AG09309 (cell line): ENCODE results near the gene RBM17.
"Not testable (repeated sequence)": the region's sequence is repeated elsewhere in the genome, so short reads cannot be mapped to it uniquely, and the experiment has no call there.

Experiments
- DNase-seq: peaks from one replicate; pipeline ENCODE4 v3.0.0-alpha.2; 2010; ENCODE audit warnings: low read depth
- H3K4me3 ChIP-seq: 2 replicates; pipeline ENCODE4 v1.5.1; 2011; ENCODE audit warnings: mild to moderate bottlenecking, low read depth, low read length, moderate library complexity; ENCODE audit not compliant: control insufficient read depth
- TF ChIP-seq, protein P1 (sequence below): IDR thresholded peaks from 2 replicates; pipeline ENCODE4 v1.5.1; 2011; ENCODE audit warnings: mild to moderate bottlenecking, low read depth, low read length, inconsistent platforms; ENCODE audit not compliant: insufficient read depth, control insufficient read depth; ENCODE audit errors: missing control alignments

Gene RBM17

DNA sequence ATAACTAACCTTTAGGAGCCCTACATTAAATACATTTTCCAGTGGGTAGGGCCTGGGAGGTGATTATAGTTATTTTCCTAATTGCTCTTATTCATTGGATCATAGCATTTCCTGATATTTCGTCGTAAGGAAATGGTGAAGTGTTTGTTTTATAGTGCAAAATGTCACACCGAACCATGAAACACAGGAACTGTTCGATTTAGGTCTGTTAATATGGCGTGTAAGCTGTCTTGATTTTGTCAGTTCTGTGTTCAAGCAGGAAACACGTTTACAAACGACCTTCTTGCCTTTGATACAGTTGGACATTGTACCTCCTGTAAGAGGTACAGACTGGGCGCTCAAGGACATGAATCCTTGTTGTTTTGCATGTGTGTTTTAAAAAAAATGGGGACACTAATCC, 14.8 kb downstream of the RBM17 start:
- H3K4me3 ChIP-seq, result no peak overlapping the region
- TF ChIP-seq, protein P1, sequence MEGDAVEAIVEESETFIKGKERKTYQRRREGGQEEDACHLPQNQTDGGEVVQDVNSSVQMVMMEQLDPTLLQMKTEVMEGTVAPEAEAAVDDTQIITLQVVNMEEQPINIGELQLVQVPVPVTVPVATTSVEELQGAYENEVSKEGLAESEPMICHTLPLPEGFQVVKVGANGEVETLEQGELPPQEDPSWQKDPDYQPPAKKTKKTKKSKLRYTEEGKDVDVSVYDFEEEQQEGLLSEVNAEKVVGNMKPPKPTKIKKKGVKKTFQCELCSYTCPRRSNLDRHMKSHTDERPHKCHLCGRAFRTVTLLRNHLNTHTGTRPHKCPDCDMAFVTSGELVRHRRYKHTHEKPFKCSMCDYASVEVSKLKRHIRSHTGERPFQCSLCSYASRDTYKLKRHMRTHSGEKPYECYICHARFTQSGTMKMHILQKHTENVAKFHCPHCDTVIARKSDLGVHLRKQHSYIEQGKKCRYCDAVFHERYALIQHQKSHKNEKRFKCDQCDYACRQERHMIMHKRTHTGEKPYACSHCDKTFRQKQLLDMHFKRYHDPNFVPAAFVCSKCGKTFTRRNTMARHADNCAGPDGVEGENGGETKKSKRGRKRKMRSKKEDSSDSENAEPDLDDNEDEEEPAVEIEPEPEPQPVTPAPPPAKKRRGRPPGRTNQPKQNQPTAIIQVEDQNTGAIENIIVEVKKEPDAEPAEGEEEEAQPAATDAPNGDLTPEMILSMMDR, result no peak
- DNase-seq, result no peak

DNA sequence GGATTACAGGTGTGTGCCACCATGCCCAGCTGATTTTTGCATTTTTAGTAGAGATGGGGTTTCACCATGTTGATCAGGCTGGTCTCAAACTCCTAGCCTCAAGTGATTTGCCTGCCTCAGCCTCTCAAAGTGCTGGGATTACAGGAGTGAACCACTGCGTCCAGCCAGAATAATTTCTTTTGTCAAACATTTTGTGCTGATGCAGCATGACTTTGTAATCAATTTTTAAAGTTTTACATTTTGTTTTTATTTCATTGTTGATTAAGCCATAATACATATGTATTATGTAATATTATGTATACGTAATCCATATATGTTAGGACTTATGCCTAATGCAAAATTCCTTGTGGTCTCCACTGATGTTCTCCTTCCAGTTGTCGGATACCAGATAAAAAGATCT, 18.8 kb downstream of the RBM17 start:
- H3K4me3 ChIP-seq, DNase-seq: not testable (repeated sequence)

DNA sequence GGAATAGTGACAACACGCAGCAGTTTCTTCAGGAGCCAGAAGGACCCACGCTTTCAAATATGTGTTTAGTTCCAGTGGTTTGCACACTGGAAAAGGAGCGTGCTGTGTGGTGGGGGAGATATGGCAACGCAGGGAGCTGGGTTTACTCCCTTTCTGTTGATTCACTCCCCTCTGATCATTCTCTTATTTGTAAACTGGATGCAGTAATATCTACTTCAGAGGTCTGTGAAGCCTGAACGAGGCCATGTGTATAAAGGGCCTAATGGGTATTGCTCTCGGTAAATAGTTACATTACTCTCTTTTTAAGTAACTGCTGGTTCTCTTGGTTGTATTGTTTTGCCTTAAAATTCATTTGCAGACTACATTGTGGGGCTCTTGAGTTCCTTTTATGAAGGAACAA, 19.2 kb downstream of the RBM17 start:
- TF ChIP-seq, protein P1, result no peak
- DNase-seq, result no peak
- no peak overlapping the region for H3K4me3 ChIP-seq

DNA sequence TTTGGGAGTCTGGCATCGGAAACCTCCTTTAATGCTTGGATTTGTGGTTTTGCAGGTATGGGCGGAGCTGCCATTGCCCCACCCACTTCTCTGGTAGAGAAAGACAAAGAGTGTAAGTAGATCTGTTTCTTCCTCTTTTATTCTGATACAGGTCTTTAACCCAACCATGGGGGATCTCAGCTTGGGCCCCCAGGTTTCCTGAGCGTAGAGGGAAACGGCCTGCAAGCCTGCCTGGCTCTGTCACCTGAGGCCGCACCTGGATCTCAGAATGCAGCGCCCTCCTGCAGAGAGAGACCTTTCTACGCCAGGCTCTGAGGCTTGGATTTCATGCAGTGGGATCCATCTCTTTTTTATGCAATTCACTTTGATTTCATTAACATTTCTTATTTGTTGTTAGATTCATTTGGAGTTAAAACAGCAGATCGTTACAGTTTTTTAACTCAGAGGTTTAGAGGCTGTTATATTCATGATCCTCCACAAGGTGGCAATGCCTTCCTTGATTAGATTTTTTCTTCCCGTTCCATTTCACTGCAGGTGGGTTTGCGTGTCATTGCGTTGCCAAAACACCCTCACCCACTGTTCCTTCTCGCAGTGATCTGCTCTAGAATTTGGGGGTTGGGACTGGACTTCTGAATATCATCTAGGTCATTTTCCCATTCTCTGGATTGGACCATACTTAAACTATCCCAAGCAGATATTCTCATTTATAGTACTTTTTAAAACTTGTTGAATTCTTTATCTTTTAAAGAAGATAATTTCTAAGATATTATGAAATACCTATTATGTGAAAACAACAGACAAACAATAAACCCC, 20.0 kb downstream of the RBM17 start:
- TF ChIP-seq, protein P1, result peak; percentile 58
- H3K4me3 ChIP-seq, result no peak overlapping the region
- DNase-seq, result no peak

DNA sequence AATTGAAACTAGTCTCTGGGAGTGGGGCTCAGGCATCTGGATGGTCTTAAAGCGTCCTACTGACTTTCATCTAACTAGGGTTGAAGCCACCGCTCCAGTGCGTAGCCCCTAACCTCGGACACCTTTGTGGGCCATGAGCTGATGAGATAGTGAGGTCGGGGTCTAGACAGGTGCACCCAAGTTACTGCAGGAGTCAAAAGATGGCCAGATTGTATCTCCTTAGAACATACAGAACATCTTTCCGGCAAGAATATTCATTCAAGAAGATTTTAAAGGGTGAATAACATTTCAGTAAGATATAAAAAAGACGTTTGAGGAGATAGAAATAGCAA, 20.6 kb downstream of the RBM17 start:
- H3K4me3 ChIP-seq, result no peak overlapping the region
- no peak for DNase-seq
- TF ChIP-seq, protein P1, result no peak

DNA sequence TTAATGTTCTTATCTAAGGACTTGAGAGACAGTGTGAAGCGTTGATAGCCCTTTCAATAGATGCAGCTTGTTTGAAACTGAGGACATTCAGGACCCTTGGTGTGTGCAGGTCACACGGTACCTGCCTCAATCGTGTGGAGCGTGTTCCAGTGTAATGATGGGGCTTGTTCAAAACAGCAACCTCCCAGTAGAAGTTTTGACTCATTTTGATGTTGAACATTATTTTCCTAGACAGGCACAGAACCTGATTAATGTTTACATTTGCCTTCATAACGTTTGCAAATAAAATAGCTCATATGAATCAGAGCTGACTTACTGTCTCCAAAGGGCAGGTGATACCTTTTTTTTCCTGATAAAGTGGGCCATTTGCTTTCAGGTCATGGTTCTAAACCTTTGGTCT, 21.3 kb downstream of the RBM17 start:
- no peak for DNase-seq
- H3K4me3 ChIP-seq, result no peak overlapping the region
- TF ChIP-seq, protein P1, result no peak

DNA sequence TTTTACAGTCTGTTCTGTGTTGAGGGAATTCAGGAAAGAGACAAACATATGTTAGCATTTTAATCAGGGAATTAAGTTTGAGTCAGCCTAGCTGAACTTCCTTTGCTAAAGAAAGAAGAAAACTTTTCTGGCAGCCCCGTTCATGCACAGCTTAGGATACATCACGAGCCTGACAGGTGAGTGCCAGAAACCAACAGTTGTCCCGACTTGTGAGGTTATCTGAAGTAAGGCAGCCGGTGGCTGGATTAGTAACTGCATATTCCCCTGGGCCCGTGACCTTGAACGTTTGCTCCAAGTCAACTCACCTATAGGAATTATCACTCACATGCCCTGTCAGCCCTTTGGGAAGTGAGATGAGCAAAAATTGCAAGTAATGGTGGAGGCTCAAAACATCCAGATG, 24.1 kb downstream of the RBM17 start:
- no peak for DNase-seq
- TF ChIP-seq, protein P1, result no peak
- no peak overlapping the region for H3K4me3 ChIP-seq
